CD4-positive, alpha-beta T cell treated with Interleukin-10 for 1 hour (primary cell): ENCODE measurements around the gene USP48.
"Not testable (repeated sequence)": the region's sequence is repeated elsewhere in the genome, so short reads cannot be mapped to it uniquely, and the experiment has no call there.

Experiments used
- DNase-seq: peaks from one replicate; pipeline ENCODE4 v3.0.0-alpha.2; 2020

USP48 gene

DNA sequence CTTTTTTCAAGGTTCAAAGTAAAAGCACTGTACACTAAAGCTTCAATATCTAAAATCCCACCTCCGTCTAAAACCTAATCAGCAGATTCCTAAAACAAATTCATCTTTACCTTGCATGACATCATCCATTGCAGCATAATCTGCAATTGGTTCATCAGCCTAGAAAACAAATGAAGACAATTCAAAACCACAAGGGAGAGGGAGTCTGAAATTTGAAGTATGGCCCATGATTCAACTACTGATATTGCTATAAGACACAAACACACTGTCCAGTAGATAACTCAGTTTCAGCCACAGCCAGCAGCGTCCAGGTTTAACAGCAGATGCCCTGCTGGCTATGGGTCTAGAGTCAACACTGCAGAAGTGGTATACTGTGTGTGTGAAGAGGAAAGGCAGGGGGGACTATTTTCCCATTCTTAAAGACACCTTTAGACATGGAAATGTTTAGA lies 95.8 kb downstream of the USP48 start:
- no peak for DNase-seq

- DNase-seq = no peak
Measured at GRCh38 chr1:21685946-21686678, 96.8 kb downstream of the USP48 start.

GRCh38 chr1:21681426-21681825 lies 101.5 kb downstream of the USP48 start:
- no peak for DNase-seq

GRCh38 chr1:21680918-21681317 lies 102.0 kb downstream of the USP48 start:
- no peak for DNase-seq

DNA sequence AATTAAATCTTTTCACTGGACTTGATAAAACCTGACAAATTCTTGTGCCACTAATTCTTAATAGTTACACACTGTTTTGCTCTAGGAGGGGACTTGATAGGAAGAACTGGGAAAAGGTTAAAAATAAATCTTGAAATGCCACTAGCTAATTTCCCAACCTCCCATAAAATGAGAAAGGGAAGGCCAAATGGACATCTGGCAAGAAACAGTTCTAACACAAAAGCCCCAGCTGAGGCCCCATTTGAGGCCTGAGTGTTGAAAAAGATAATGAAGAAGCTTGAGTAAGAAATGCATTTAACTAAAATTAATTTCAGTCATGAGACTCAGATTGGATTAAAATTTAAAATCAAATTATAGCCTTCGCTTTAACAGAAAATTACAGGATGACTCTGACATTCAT lies 102.6 kb downstream of the USP48 start:
- no peak for DNase-seq

GRCh38 chr1:21677168-21677567 lies 105.8 kb downstream of the USP48 start:
- no peak for DNase-seq

DNA sequence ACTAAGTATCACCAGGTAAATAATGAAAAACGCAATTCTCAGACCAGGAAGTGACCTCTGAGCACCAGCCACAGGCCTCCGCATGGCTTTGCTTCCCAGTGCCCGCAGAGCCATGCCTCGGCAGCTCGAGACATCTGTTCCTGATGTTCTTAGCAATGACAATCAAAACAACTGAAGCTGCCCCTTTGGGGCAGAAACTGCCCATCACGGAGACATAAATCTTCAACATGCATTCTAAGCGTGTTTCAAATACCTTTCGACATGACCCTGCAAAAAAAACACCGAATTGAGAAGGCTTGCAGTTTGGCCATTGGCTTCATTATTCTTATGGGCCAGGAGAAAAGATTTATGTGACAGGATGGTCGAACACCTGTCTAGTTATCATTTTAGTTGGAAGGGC lies 108.0 kb downstream of the USP48 start:
- DNase-seq = no peak

DNA sequence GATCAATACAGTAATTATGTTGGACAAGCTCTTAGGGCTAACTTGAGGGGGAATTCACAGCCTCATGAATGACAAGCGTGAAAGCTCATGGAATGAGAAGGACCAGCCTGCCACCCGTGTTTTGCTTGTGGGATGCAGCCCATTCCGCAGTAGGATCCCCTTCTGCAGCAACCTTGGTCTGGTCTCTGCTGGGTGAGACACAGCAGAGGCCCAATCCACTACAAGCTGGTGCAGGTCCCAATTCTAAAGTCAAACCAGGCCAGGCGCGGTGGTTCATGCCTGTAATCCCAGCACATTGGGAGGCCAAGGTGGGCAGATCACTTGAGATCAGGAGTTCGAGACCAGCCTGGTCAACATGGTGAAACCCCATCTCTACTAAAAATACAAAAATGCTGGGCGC lies 109.1 kb downstream of the USP48 start:
- not testable (repeated sequence) for DNase-seq

DNA sequence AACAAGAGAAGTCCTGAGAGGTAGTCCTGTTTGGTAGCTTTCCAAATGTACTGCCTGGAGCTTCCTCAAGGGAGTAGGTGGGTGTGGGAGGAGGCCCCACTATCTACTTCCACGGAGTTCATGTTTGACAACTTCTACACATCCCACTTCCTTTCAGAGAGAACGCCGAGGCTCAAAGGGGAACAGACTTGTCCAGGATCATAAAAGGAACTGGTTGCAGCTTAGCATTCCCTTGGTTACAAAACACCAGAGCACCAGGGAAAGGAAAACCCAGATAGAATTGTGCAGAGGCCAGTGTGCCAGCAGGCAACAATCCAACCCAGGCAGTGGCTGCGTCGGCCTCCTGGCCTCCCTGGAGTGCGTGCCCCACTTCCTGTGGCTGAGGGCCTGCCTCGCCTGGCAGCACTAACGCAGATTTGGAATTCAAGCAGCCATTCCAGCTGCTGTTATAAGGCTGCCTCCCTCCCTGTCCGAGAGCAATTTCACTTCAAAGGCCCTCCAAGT lies 109.6 kb downstream of the USP48 start:
- no peak for DNase-seq

DNA sequence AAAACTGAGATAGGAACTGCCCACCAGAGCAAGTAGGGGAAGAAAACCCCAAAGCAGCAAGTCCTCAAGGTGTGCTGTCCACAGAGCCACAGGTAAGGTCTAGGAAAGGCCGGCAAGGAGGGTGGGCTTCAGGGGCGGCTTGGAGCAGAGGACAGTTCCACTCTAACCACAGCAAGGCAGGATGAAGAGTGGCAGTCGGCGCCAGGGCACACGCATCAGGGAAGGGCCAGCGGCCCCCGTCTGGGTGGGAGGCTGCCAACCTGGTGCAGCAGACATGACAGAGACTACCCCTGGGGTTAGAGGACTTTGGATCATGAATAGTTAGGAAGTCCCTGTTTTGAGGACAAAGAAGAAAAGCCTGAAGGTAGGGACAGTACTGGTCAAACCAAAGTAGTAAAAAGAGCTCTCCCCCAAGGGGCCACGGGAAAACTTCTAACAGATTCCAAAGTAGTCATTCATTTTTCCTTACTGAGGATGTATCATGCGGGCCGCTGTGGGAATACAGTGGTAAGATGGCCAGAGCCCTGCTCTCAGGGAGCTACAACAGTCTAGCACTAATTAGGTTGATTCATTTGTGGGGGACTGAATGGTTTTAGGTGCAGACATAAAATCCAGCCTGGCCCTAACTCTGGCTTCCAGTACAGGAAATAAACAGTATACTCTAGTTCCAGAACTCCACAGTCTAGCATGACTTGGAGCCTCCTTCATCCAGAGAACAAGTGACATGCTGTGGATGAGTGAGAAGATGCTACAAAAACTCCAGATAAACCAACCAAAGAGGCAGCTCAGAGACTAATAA lies 110.3 kb downstream of the USP48 start:
- DNase-seq = no peak

DNA sequence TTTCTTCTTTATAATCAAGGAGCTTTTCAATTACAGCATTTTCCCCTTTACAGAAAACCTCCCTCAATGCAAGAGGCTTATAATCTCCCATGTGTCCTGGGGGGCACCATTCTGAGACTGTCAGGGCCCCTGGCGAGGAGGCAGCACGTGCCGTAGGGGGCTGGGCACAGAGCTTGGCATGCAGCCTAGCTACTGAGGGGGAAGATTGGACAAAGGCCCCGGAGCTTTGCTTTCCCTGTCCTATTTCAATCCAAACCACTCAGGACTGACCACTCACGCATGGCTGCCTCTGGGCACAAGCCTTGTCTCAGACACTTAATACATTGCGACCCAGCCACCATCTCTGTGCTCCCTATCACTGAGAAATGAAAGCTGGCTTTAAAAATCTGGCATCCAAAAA lies 111.0 kb downstream of the USP48 start:
- no peak for DNase-seq

DNA sequence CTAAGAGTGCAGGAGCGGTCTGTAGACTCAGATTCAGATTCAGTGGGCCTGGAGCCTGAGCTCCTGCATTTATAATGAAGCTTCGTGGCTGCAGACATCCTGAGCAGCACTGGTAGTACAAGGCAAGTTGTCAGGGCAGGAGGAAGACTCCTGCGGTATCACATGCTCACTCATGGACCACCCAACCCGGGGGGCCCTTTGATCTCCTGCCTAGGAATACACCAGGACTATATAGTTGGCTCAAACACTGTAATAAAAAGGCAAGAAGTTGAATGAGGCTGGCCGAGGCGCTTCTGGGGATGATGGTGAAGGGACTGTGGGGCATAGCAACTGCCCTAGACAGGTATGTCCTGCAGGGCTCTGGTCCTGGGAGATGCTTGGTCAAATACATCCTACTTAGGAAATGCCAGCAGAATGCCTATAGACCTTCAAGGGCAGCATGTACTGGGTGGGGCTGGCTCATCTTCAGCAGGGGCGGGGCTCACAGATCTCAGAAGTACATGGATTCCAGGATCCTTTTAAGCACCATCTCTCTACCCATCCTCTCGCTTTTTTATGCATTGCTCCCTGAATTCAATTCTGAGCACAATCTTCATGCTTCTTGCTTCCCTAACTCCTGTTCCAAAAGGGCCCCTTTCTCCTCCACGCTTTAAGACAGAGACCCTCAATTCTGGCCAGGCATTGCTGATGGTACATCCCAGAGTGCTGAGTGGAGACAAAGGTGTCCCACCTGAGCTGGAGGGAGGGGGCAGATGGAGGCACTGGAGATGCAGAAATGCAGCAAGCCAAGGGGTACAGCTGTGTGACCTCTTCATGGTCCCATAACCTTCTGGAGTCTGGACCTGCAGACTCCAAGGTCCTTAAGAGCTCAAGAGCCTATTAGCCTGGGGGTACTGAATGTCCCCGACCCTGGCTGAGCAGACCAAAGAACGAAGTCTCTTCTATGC lies 111.7 kb downstream of the USP48 start:
- no peak for DNase-seq

- DNase-seq = no peak
Measured at GRCh38 chr1:21670059-21670881, 112.7 kb downstream of the USP48 start.

- peak; percentile 38 for DNase-seq
Measured at GRCh38 chr1:21669258-21670058, 113.5 kb downstream of the USP48 start, which contains the start of gene RAP1GAP. TSS of gene RAP1GAP (minus strand) at chr1:21669357. CDS start at chr1:21620032, 49,325 bp downstream.

DNA sequence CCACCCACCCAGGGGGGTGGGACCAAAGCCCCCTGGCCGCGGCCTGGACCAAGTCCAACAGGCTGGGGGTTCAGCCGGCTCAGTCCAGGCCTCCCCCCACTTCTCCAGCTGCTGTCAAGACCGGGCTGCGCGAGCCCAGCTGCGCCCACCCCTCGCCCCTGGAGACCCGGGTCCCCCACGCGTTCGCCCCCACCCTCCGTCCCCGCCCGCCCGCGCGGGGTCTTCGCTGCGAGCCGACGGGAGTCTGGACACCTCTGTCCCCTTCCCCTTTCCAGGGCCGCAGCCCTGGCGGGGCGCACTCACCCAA lies 114.0 kb downstream of the USP48 start:
- no peak for DNase-seq

GRCh38 chr1:21668232-21668950 lies 114.6 kb downstream of the USP48 start:
- DNase-seq = no peak

- DNase-seq = no peak
Measured at GRCh38 chr1:21667348-21668231, 115.4 kb downstream of the USP48 start.

GRCh38 chr1:21666576-21667320 lies 116.2 kb downstream of the USP48 start:
- no peak for DNase-seq
